Right atrium auricular region (tissue), 2 donors: ENCODE data around the gene EPHA4. TPM values are rescaled to one million over a fixed set of nuclear protein-coding genes. Genes with fewer than 3 reads are reported as not detected.
"Not testable (repeated sequence)": the region's sequence is repeated elsewhere in the genome, so short reads cannot be mapped to it uniquely, and the experiment has no call there.

Experiments used
- DNase-seq: peaks from one replicate; pipeline ENCODE4 v3.0.0-alpha.2; 2019; ENCODE audit warnings: low spot score
- H3K27ac ChIP-seq, 2 donors: fragments of 200-600 bp; sonication (generic); 1 replicate in 1 of 2; 2 replicates in 1 of 2; pipeline ENCODE4 v1.5.1; 2016 to 2019
- H3K27me3 ChIP-seq, 2 donors: fragments of 200-600 bp; sonication (generic); one replicate each; pipeline versions ENCODE4 v1.5.1 to v1.6.0; 2017 to 2019
- H3K36me3 ChIP-seq: fragments of 200-600 bp; sonication (generic); one replicate; pipeline ENCODE4 v1.5.1; 2016
- H3K4me1 ChIP-seq, 2 donors: fragments of 200-600 bp; sonication (generic); one replicate each; pipeline versions ENCODE4 v1.5.1 to v1.6.0; 2017 to 2019
- H3K4me3 ChIP-seq, 2 donors: fragments of 200-600 bp; sonication (generic); 1 replicate in 1 of 2; 2 replicates in 1 of 2; pipeline ENCODE4 v1.5.1; 2017 to 2019; ENCODE audit warnings: mild to moderate bottlenecking in 1 of 2, moderate library complexity in 1 of 2
- H3K9me3 ChIP-seq, 2 donors: fragments of 200-600 bp; sonication (generic); one replicate each; pipeline ENCODE4 v1.5.1; 2019
- total RNA-seq, 2 donors: library from RNA; depleted of rRNA; stranded (reverse); fragments of >200 nt; gene quantifications; one replicate each; pipeline ENCODE4 v1.1.0, GENCODE V29; 2016
- TF ChIP-seq, protein P1 (sequence below), 2 donors: fragments of 200-600 bp; sonication (generic); IDR thresholded peaks; one replicate each; pipeline ENCODE4 v1.5.1; 2019; ENCODE audit warnings: antibody characterized with exemption in 2 of 2

The EPHA4 gene
- total RNA-seq, 2 donors from 2014 or later, result 74.2 to 107 TPM

DNA sequence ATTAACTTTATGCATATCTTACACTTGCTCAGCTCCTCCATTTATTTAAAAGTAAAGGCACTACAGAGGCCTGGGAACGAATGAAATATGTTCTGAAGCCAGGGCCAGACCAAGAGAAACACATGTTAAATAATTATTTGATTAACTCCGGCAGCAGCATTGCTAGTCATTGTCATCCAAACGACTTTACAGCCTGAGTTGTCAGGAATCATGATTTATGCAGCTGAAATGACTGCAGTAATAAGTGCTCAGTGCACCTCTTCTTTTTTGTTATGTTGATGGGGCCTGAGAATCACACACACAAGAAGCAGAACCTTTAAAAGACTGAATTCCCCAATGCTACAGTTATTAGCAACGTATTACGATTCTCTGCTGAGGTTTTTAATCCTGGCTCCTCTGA, 58.9 kb downstream of the EPHA4 start:
- Histone ChIP-seq H3K27ac (peak overlapping the region in 1 of 2 donors; percentile 72), H3K36me3 (no peaks in the 10 kb centered on the region), H3K9me3 (no peaks in the 10 kb centered on the region), H3K4me3 (no peak overlapping the region), H3K4me1 (peaks cover 0 to 38% of the 10 kb centered on the region in 2 donors), H3K27me3 (no peaks in the 10 kb centered on the region)
- TF ChIP-seq, protein P1, sequence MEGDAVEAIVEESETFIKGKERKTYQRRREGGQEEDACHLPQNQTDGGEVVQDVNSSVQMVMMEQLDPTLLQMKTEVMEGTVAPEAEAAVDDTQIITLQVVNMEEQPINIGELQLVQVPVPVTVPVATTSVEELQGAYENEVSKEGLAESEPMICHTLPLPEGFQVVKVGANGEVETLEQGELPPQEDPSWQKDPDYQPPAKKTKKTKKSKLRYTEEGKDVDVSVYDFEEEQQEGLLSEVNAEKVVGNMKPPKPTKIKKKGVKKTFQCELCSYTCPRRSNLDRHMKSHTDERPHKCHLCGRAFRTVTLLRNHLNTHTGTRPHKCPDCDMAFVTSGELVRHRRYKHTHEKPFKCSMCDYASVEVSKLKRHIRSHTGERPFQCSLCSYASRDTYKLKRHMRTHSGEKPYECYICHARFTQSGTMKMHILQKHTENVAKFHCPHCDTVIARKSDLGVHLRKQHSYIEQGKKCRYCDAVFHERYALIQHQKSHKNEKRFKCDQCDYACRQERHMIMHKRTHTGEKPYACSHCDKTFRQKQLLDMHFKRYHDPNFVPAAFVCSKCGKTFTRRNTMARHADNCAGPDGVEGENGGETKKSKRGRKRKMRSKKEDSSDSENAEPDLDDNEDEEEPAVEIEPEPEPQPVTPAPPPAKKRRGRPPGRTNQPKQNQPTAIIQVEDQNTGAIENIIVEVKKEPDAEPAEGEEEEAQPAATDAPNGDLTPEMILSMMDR (IDR thresholded peaks at IDR 0.05), result no peak
- DNase-seq, result no peak

DNA sequence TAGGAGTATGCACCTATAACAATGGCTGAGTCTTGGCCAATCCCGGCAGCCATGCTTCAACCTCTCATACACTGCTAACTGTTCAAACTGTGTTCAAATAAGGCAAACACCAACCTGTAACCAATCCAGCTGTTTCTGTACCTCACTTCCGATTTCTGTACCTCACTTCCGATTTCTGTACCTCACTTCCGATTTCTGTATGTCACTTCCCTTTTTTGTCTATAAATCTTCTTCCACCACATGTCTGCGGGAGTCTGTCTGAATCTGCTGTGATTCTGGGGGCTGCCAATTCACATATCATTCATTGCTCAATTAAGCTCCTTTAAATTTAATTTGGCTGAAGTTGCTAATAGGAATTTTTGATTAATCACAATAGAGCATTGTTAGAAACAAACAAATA, 60.8 kb downstream of the EPHA4 start:
- not testable (repeated sequence) for H3K27me3 ChIP-seq, H3K4me3 ChIP-seq, DNase-seq, H3K36me3 ChIP-seq, H3K27ac ChIP-seq, H3K9me3 ChIP-seq
- H3K4me1 ChIP-seq, result peaks cover 0 to 19% of the 10 kb centered on the region in 2 donors

DNA sequence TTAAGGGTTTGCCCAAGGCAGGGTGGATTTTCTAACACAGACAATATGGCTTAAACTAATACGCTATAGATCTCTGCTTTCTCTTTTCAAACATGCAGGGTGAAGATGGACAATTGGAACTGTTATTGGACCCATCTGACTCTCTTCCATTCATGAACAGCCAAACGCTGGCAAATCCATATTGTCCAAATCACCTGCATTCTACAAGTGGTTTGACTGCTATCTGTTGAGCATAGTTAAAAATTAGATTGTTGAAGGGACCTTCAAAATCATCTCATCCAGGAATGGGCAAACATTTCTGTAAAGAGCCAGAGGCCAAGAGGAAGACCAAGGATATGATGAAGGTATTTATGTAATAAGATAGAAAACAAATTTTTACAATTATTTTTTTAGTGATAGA, 65.6 kb downstream of the EPHA4 start:
- TF ChIP-seq, protein P1 (IDR thresholded peaks at IDR 0.05), result no peak
- no peak for DNase-seq
- no peaks in the 10 kb centered on the region for H3K27me3 ChIP-seq
- no peaks in the 10 kb centered on the region for H3K36me3 ChIP-seq
- peaks cover 0 to 25% of the 10 kb centered on the region in 2 donors for H3K4me1 ChIP-seq
- H3K9me3 ChIP-seq, result no peaks in the 10 kb centered on the region
- H3K27ac ChIP-seq, result no peak overlapping the region
- H3K4me3 ChIP-seq, result no peak overlapping the region

DNA sequence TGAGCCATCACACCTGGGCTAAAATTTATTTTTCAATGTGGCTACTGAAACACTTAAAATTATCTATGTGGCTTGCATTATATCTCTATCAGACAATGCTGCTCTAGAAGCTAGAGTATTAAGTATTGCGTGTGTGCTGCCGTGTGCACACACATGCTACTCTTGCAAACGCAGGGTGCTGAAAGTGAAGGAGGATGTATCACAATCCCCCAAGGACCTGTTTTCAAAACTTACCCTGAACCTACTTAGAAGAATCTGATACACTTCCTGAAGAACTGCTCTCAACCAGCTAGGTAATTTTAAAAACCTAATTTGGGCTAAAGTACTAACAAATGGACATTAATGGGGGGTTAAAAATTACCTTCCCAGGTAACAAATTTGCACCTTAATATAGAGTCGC, 66.5 kb downstream of the EPHA4 start:
- no peaks in the 10 kb centered on the region for H3K9me3 ChIP-seq
- no peak overlapping the region for H3K4me3 ChIP-seq
- no peaks in the 10 kb centered on the region for H3K27me3 ChIP-seq
- TF ChIP-seq, protein P1 (IDR thresholded peaks at IDR 0.05), result no peak
- no peak for DNase-seq
- no peaks in the 10 kb centered on the region for H3K36me3 ChIP-seq
- peaks cover 0 to 33% of the 10 kb centered on the region in 2 donors for H3K4me1 ChIP-seq
- H3K27ac ChIP-seq, result no peak overlapping the region

DNA sequence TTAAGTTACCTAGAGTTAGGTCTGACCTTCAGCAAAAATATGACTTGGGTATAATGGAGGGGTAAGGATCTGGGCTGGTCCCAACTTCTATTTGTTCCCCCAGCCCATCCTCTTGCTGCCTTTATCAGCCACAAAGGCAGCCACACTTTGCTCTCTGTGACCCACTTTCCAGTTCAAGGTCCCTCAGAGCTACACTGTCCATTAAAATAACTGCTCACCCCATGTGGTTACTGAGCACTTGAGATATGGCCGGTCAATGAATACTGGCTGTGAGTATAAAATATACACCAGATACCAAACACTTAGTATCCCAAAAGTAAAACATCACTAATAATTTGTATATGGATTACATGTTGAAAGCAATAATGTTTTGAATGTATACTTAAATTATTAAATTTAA, 67.2 kb downstream of the EPHA4 start:
- no peak for DNase-seq
- Histone ChIP-seq H3K27ac (no peak overlapping the region), H3K27me3 (no peaks in the 10 kb centered on the region), H3K4me3 (no peak overlapping the region), H3K4me1 (peaks cover 0 to 35% of the 10 kb centered on the region in 2 donors), H3K9me3 (no peaks in the 10 kb centered on the region), H3K36me3 (no peaks in the 10 kb centered on the region)
- TF ChIP-seq, protein P1 (IDR thresholded peaks at IDR 0.05), result no peak

DNA sequence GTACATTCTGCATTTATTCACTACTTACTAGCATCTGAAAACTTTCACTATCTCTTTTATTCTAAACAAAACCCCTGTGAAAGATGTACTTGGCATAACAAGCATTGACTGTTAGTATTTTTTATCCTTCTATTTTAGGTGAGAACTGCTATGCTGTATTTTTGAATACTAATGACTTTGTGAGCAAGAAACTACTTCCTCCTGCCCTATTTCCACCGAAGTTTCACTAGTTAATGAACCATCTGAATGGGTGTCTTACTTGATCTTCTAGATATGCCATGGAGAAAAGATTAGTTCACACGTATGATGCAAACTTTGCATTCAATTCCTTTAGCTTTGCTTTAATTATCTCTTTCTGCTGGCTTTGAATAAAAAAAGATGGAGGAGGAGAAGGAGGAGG, 68.1 kb downstream of the EPHA4 start:
- no peak for DNase-seq
- peaks cover 0 to 35% of the 10 kb centered on the region in 2 donors for H3K4me1 ChIP-seq
- no peak overlapping the region for H3K27ac ChIP-seq
- TF ChIP-seq, protein P1 (IDR thresholded peaks at IDR 0.05), result no peak
- no peaks in the 10 kb centered on the region for H3K36me3 ChIP-seq
- no peaks in the 10 kb centered on the region for H3K9me3 ChIP-seq
- no peaks in the 10 kb centered on the region for H3K27me3 ChIP-seq
- no peak overlapping the region for H3K4me3 ChIP-seq
